Esophagus muscularis mucosa (tissue), 3 donors: ENCODE data around the gene CPNE5.

Experiments
- CTCF ChIP-seq, 3 experiments: fragments of 200-600 bp in 2 of 3; fragments of 450-650 bp in 1 of 3; sonication (generic) in 2 of 3; IDR thresholded peaks; one replicate each; pipeline ENCODE4 v1.5.1; 2017 to 2019; ENCODE audit warnings: antibody characterized with exemption in 3 of 3, mild to moderate bottlenecking in 2 of 3, moderate library complexity in 1 of 3
- POLR2A ChIP-seq: fragments of 450-650 bp; IDR thresholded peaks from one replicate; pipeline ENCODE4 v1.6.1; 2017; ENCODE audit warnings: antibody characterized with exemption, moderate library complexity, mild to moderate bottlenecking, low read depth
- POLR2AphosphoS5 ChIP-seq, 2 donors: sonication (generic); formaldehyde crosslinking; IDR thresholded peaks; one replicate each; pipeline ENCODE4 v1.6.1; 2017; ENCODE audit warnings: antibody characterized with exemption in 2 of 2

DNA sequence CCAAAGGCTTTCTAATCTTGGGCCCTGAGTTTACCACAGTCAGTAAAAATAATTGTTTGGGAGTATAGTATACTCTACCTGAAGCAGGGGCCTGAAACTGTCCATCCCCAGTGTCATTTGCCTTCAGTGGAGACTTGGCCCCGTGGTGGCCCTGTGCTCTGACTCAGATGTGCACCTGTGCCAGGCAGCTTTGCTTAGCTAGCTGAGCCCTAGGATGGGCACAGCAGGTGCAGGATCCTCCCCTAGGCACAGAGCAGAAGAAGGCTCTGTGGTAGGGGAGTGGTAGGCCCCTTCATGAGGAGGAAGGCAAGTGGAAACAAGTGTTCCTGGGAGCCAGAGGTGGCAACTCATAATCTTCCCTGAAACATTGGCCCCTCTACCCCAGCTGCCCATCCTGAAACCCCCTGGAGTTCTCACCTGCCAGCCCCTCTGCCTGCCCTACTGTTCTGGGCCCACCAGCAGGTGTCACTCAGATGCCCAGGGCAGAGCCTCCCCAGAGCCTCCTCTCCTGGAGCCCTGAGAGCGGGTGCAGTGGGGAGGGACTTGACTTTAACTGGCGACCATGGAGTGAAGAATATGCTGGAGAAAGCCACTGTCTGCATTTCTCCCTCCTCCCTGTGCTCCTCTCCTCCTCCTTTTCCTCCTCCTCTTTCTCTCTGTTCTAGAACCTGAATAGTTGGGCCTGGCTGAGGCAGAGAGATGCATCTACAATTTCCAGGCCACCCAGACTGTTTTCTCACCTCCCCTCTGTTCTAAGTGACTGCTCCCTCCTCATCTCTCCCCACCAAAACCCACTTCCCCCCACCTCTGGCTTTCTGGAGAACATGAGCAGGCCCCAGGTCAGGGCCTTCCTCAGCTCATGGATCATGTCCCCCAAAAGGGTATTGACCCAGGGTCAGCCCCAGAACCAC lies 2.9 kb downstream of the CPNE5 start:
- TF ChIP-seq POLR2AphosphoS5 (IDR thresholded peaks at IDR 0.05) (no peak), CTCF (IDR thresholded peaks at IDR 0.05) (no peak), POLR2A (no peak)
